Body of pancreas (tissue), 4 donors: Measurements from ENCODE around the gene ALG14.

Source experiments
- CTCF ChIP-seq, 7 experiments: fragments of 450-650 bp in 4 of 7; fragments of 200-600 bp in 3 of 7; sonication (generic) in 3 of 7; IDR thresholded peaks; one replicate each; pipeline ENCODE4 v1.5.1; 2016 to 2019; ENCODE audit warnings: antibody characterized with exemption in 7 of 7
- POLR2A ChIP-seq, 3 donors: fragments of 450-650 bp; IDR thresholded peaks; one replicate each; pipeline ENCODE4 v1.6.1; 2016; ENCODE audit warnings: antibody characterized with exemption in 3 of 3, mild to moderate bottlenecking in 2 of 3

DNA sequence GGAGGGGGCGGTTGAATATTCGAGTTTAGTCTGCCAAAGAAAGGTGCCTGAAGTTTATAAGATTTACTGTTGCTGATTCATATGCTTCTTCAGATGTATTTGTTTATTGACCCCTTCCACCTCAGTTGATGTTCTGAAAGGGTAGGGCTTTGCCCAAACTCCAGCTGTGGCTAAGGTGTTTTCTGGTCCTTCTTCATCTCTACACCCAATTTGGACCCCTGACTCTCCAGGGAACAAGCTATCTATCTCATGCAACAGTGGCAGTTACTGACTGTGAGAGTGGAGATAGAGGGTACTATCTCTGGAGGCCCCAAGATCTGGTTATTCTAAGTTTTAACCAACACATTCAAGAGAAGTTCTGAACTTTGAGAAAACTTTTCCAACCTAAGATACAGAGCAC lies 12.6 kb upstream of the ALG14 start:
- TF ChIP-seq CTCF (IDR thresholded peaks at IDR 0.05) = no peak
- no peak for TF ChIP-seq POLR2A (IDR thresholded peaks at IDR 0.05)
